Pons (tissue), 1 donor: Measurements from ENCODE around the gene THSD4.

Experiments used
- DNase-seq: peaks from one replicate; pipeline ENCODE4 v3.0.0-alpha.2; 2016; ENCODE audit warnings: low spot score

THSD4 gene

GRCh38 chr15:71810256-71811035 is 695.2 kb downstream of the THSD4 start, which contains the start of gene NR2E3:
TSS of gene NR2E3 (plus strand) at chr15:71810554. CDS start at chr15:71810744, 190 bp downstream.
- DNase-seq, result no peak

GRCh38 chr15:71811036-71811736 is 695.9 kb downstream of the THSD4 start:
- no peak for DNase-seq

- DNase-seq, result no peak
Measured at GRCh38 chr15:71811752-71812735, 696.8 kb downstream of the THSD4 start.

- no peak for DNase-seq
Measured at GRCh38 chr15:71812966-71813722, 697.9 kb downstream of the THSD4 start.

- DNase-seq, result no peak
Measured at GRCh38 chr15:71813723-71814470, 698.6 kb downstream of the THSD4 start.

- no peak for DNase-seq
Measured at GRCh38 chr15:71815301-71815700, 700.0 kb downstream of the THSD4 start.

- DNase-seq, result no peak
Measured at GRCh38 chr15:71817351-71817750, 702.1 kb downstream of the THSD4 start.

- DNase-seq, result no peak
Measured at GRCh38 chr15:71820127-71820526, 704.9 kb downstream of the THSD4 start.

GRCh38 chr15:71821547-71822129 is 706.4 kb downstream of the THSD4 start:
- DNase-seq, result no peak

GRCh38 chr15:71822890-71823630 is 707.8 kb downstream of the THSD4 start:
- DNase-seq, result no peak

GRCh38 chr15:71823801-71824200 is 708.5 kb downstream of the THSD4 start:
- no peak for DNase-seq

GRCh38 chr15:71825021-71825730 is 709.9 kb downstream of the THSD4 start:
- no peak for DNase-seq

- DNase-seq, result no peak
Measured at GRCh38 chr15:71826196-71826595, 710.9 kb downstream of the THSD4 start.

- DNase-seq, result no peak
Measured at GRCh38 chr15:71830981-71831380, 715.7 kb downstream of the THSD4 start.
